ENCODE measurements around the gene HS3ST4. TPM values are rescaled to one million over a fixed set of nuclear protein-coding genes. Genes with fewer than 3 reads are reported as not detected.

The HS3ST4 gene
- total and polyA plus RNA-seq, 2 of the 4 experiments (the other 2 are of a cell fraction): not detected

DNA sequence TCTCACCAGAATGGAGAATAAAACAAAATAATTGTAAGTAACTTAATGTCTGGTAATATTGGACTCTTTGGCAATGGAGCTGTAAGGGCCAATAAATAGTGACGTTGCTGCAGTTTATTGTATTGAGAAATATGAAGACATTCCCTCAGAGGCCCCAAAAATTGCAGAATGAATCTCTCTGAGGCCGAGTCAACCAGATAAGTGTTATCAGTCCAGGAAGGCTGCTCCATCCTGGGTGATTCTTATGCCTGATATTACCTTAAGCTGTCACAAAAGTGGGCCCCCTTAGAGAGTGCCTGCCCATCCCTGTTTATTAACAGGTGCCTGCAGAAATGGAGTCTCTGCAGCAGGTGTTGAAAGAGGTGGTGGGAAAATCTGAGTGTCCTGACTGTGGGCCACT lies 219.2 kb downstream of the HS3ST4 start:
- ChIA-PET POLR2A (ENCODE audit: unreplicated experiment) (no interaction called here), CTCF (no interaction called here)
- Histone ChIP-seq H4K8ac (ENCODE audit: low read depth in 2 of 2, low read length in 2 of 2) (no peak overlapping the region), H3K79me1 (ENCODE audit: low read depth in 1 of 2, low read length in 2 of 2) (no peaks in the 10 kb centered on the region), H3K36me3 (ENCODE audit: control insufficient read depth, insufficient read depth, low read length) (no peaks in the 10 kb centered on the region), H4K91ac (ENCODE audit: insufficient read depth, low read depth, low read length) (no peak overlapping the region), H4K5ac (ENCODE audit: low read depth, low read length) (no peak overlapping the region), H2AK5ac (ENCODE audit: low read depth, low read length) (no peak overlapping the region), H3K9ac (ENCODE audit: low read depth, low read length) (no peak overlapping the region), H2BK15ac (ENCODE audit: low read depth, low read length) (no peak overlapping the region), H3K23ac (ENCODE audit: low read depth, low read length) (no peak overlapping the region), H3K4ac (ENCODE audit: low read depth, low read length) (no peak overlapping the region), H3K14ac (replicated peaks; ENCODE audit: low read depth, low read length) (no peak overlapping the region), H2BK20ac (ENCODE audit: low read depth, low read length) (no peak overlapping the region), H3K27me3 (ENCODE audit: control insufficient read depth, insufficient read depth, low read length) (no peaks in the 10 kb centered on the region), H3K4me1 (ENCODE audit: control insufficient read depth, insufficient read depth, low read length) (no peaks in the 10 kb centered on the region), H3K56ac (ENCODE audit: extremely low read depth, insufficient read depth, low read length) (no peak overlapping the region), H2BK120ac (ENCODE audit: low read depth, low read length) (no peak overlapping the region), H3K4me2 (ENCODE audit: low read depth, low read length) (no peak overlapping the region), H2BK5ac (ENCODE audit: low read depth, low read length, poor library complexity, severe bottlenecking) (no peak overlapping the region), H3K9me3 (ENCODE audit: control insufficient read depth, insufficient read depth, low read length) (peaks cover 15% of the 10 kb centered on the region), H2AK9ac (replicated peaks; ENCODE audit: low read depth, low read length, poor library complexity) (no peak overlapping the region), H4K20me1 (ENCODE audit: insufficient read depth, low read length) (no peaks in the 10 kb centered on the region), H3K4me3 (ENCODE audit: insufficient read depth, low read depth, low read length) (no peak overlapping the region), H3K27ac (ENCODE audit: insufficient read depth, low read length) (no peak overlapping the region), H3K18ac (ENCODE audit: low read depth, low read length) (no peak overlapping the region), H3K9me1 (ENCODE audit: insufficient read depth, low read length) (no peaks in the 10 kb centered on the region), H2AFZ (replicated peaks; ENCODE audit: low read length, poor library complexity) (no peak overlapping the region)
- intact Hi-C loops (cut with micrococcal nuclease) (no loop called here), dilution Hi-C loops (cut with HindIII; ENCODE audit: low sequenced_read_pairs, unreplicated experiment) (no loop called here), in situ Hi-C loops (cut with MboI; ENCODE audit: low sequenced_read_pairs) (no loop called here)
- BruUV-seq (replicated peaks): no TSS peak
- ATAC-seq (ENCODE audit: low read depth) (no peak), DNase-seq (no peak)
- TF ChIP-seq BHLHE40 (IDR thresholded peaks at IDR 0.05; ENCODE audit: low read depth, low read length) (no peak), RAD21 (IDR thresholded peaks at IDR 0.05; ENCODE audit: low read length) (no peak), MXI1 (IDR thresholded peaks at IDR 0.05; ENCODE audit: borderline replicate concordance, low read depth, low read length) (no peak), MAFK (IDR thresholded peaks at IDR 0.05; ENCODE audit: low read depth, low read length) (no peak), CEBPB (IDR thresholded peaks at IDR 0.05; ENCODE audit: low read depth, low read length) (no peak), FOS (IDR thresholded peaks at IDR 0.05; ENCODE audit: low read depth, low read length) (no peak), POLR2A (IDR thresholded peaks at IDR 0.05; ENCODE audit: low read depth, low read length) (no peak), RCOR1 (IDR thresholded peaks at IDR 0.05; ENCODE audit: insufficient replicate concordance, low read length) (no peak)
- no CpG with 5 or more reads among the region's 2 CpGs for WGBS, 2 experiments (ENCODE audit: extremely low coverage in 2 of 2, insufficient read length in 1 of 2)

Data from IMR-90 (cell line).